ENCODE data around the gene ATAD3B. TPM values are rescaled to one million over a fixed set of nuclear protein-coding genes. Genes with fewer than 3 reads are reported as not detected.
"Not testable (repeated sequence)": the region's sequence is repeated elsewhere in the genome, so short reads cannot be mapped to it uniquely, and the experiment has no call there.

Gene ATAD3B
- total RNA-seq (2014; rRNA removed; shearing (Covaris generic)): 15.4 and 21.1 TPM in 2 replicates
- 135 and 170 TPM in 2 replicates for polyA plus RNA-seq (2014; cell fraction: nucleus; rRNA removed)

GRCh38 chr1:1471389-1472052 is at the start of gene ATAD3B:
ATAD3B (plus strand) TSS chr1:1471765; CDS start chr1:1471885, 120 bp downstream.
- DNase-seq (ENCODE audit: extremely low read depth, low read depth): peak; percentile 88

- DNase-seq (ENCODE audit: extremely low read depth, low read depth): no peak
Measured at GRCh38 chr1:1421907-1422464, 49.6 kb upstream of the ATAD3B start.

GRCh38 chr1:1422465-1423244 is 48.9 kb upstream of the ATAD3B start:
- no peak for DNase-seq (ENCODE audit: extremely low read depth, low read depth)

- no peak for DNase-seq (ENCODE audit: extremely low read depth, low read depth)
Measured at GRCh38 chr1:1423245-1423597, 48.3 kb upstream of the ATAD3B start.

- DNase-seq (ENCODE audit: extremely low read depth, low read depth): no peak
Measured at GRCh38 chr1:1424707-1425106, 46.9 kb upstream of the ATAD3B start.

- no peak for DNase-seq (ENCODE audit: extremely low read depth, low read depth)
Measured at GRCh38 chr1:1425426-1425752, 46.2 kb upstream of the ATAD3B start.

GRCh38 chr1:1425753-1426495 is 45.6 kb upstream of the ATAD3B start:
- no peak for DNase-seq (ENCODE audit: extremely low read depth, low read depth)

- no peak for DNase-seq (ENCODE audit: extremely low read depth, low read depth)
Measured at GRCh38 chr1:1426496-1427105, 45.0 kb upstream of the ATAD3B start.

- DNase-seq (ENCODE audit: extremely low read depth, low read depth): no peak
Measured at GRCh38 chr1:1427106-1427819, 44.3 kb upstream of the ATAD3B start.

- DNase-seq (ENCODE audit: extremely low read depth, low read depth): no peak
Measured at GRCh38 chr1:1427820-1428148, 43.8 kb upstream of the ATAD3B start.

GRCh38 chr1:1428174-1428573 is 43.4 kb upstream of the ATAD3B start:
- no peak for DNase-seq (ENCODE audit: extremely low read depth, low read depth)

- not testable (repeated sequence) for DNase-seq (ENCODE audit: extremely low read depth, low read depth)
Measured at GRCh38 chr1:1428967-1429366, 42.6 kb upstream of the ATAD3B start.

GRCh38 chr1:1429671-1430073 is 41.9 kb upstream of the ATAD3B start:
- no peak for DNase-seq (ENCODE audit: extremely low read depth, low read depth)

GRCh38 chr1:1430114-1430982 is 41.2 kb upstream of the ATAD3B start:
- no peak for DNase-seq (ENCODE audit: extremely low read depth, low read depth)

- no peak for DNase-seq (ENCODE audit: extremely low read depth, low read depth)
Measured at GRCh38 chr1:1430992-1431844, 40.3 kb upstream of the ATAD3B start.

- peak; percentile 55 for DNase-seq (ENCODE audit: extremely low read depth, low read depth)
Measured at GRCh38 chr1:1431845-1432273, 39.7 kb upstream of the ATAD3B start.

- DNase-seq (ENCODE audit: extremely low read depth, low read depth): no peak
Measured at GRCh38 chr1:1432274-1432950, 39.2 kb upstream of the ATAD3B start.

Measured in NCI-H460 (cell line).